Mammary epithelial cell (primary cell): ENCODE data around the gene MAML3.

ENCODE experiments used
- CTCF ChIP-seq, 2 donors: IDR thresholded peaks in 1 of 2; conservative IDR thresholded peaks in 1 of 2; 2 replicates each; pipeline ENCODE4 v1.5.1; 2011 to 2012; ENCODE audit warnings: inconsistent platforms in 2 of 2, low read length in 2 of 2, mild to moderate bottlenecking in 2 of 2, control low read depth in 1 of 2, low read depth in 1 of 2; ENCODE audit not compliant: insufficient read depth in 1 of 2; ENCODE audit errors: extremely low read depth in 1 of 2
- EZH2 ChIP-seq: IDR thresholded peaks from 2 replicates; pipeline ENCODE4 v1.6.1; 2012; ENCODE audit warnings: low read length, inconsistent platforms, borderline replicate concordance

- TF ChIP-seq CTCF (conservative IDR thresholded peaks at IDR 0.05 in 1 of 2, IDR thresholded peaks at IDR 0.05 in 1 of 2; ENCODE audit: extremely low read depth in 1 of 2, insufficient read depth in 1 of 2, low read depth in 1 of 2, low read length in 2 of 2) (no peak), EZH2 (no peak)
These were observed 314.5 kb downstream of the MAML3 start for GRCh38 chr4:139839403-139840031.
